ENCODE measurements around the gene CLTCL1.

DNA sequence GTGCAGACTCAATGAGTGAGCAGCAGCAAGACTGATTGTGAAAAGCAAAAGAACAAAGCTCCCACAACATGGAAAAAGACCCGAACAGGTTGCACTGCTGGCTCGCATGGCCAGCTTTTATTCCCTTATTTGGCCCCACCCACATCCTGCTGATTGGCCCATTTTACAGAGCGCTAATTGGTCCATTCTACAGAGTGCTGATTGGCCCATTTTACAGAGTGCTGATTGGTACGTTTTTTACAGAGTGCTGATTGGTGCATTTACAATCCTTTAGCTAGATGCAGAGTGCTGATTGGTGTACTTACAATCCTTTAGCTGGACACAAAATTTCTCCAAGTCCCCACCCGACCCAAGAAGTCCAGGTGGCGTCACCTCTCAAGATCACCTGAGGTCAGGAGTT is 97.6 kb downstream of the CLTCL1 start:
- TF ChIP-seq, protein P1, sequence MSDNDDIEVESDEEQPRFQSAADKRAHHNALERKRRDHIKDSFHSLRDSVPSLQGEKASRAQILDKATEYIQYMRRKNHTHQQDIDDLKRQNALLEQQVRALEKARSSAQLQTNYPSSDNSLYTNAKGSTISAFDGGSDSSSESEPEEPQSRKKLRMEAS (IDR thresholded peaks at IDR 0.05) = no peak
- TF ChIP-seq, protein P2, sequence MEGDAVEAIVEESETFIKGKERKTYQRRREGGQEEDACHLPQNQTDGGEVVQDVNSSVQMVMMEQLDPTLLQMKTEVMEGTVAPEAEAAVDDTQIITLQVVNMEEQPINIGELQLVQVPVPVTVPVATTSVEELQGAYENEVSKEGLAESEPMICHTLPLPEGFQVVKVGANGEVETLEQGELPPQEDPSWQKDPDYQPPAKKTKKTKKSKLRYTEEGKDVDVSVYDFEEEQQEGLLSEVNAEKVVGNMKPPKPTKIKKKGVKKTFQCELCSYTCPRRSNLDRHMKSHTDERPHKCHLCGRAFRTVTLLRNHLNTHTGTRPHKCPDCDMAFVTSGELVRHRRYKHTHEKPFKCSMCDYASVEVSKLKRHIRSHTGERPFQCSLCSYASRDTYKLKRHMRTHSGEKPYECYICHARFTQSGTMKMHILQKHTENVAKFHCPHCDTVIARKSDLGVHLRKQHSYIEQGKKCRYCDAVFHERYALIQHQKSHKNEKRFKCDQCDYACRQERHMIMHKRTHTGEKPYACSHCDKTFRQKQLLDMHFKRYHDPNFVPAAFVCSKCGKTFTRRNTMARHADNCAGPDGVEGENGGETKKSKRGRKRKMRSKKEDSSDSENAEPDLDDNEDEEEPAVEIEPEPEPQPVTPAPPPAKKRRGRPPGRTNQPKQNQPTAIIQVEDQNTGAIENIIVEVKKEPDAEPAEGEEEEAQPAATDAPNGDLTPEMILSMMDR (IDR thresholded peaks at IDR 0.05 in 2 of 3, conservative IDR thresholded peaks at IDR 0.05 in 1 of 3; ENCODE audit: borderline replicate concordance in 1 of 3, insufficient read depth in 1 of 3, low read depth in 2 of 3, low read length in 2 of 3) = no peak
